NK-92 treated with Interleukin-12 subunit alpha and Interleukin-12 subunit beta, amount 100 ng/mL, for 24 hours (cell line): ENCODE results near the gene KIAA0232.

ENCODE experiments used
- DNase-seq: peaks from one replicate; lab custom pipeline; 2025; lab: John Stamatoyannopoulos, UW

The KIAA0232 gene, protein sequence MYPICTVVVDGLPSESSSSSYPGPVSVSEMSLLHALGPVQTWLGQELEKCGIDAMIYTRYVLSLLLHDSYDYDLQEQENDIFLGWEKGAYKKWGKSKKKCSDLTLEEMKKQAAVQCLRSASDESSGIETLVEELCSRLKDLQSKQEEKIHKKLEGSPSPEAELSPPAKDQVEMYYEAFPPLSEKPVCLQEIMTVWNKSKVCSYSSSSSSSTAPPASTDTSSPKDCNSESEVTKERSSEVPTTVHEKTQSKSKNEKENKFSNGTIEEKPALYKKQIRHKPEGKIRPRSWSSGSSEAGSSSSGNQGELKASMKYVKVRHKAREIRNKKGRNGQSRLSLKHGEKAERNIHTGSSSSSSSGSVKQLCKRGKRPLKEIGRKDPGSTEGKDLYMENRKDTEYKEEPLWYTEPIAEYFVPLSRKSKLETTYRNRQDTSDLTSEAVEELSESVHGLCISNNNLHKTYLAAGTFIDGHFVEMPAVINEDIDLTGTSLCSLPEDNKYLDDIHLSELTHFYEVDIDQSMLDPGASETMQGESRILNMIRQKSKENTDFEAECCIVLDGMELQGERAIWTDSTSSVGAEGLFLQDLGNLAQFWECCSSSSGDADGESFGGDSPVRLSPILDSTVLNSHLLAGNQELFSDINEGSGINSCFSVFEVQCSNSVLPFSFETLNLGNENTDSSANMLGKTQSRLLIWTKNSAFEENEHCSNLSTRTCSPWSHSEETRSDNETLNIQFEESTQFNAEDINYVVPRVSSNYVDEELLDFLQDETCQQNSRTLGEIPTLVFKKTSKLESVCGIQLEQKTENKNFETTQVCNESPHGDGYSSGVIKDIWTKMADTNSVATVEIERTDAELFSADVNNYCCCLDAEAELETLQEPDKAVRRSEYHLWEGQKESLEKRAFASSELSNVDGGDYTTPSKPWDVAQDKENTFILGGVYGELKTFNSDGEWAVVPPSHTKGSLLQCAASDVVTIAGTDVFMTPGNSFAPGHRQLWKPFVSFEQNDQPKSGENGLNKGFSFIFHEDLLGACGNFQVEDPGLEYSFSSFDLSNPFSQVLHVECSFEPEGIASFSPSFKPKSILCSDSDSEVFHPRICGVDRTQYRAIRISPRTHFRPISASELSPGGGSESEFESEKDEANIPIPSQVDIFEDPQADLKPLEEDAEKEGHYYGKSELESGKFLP (N-terminal part only)

DNA sequence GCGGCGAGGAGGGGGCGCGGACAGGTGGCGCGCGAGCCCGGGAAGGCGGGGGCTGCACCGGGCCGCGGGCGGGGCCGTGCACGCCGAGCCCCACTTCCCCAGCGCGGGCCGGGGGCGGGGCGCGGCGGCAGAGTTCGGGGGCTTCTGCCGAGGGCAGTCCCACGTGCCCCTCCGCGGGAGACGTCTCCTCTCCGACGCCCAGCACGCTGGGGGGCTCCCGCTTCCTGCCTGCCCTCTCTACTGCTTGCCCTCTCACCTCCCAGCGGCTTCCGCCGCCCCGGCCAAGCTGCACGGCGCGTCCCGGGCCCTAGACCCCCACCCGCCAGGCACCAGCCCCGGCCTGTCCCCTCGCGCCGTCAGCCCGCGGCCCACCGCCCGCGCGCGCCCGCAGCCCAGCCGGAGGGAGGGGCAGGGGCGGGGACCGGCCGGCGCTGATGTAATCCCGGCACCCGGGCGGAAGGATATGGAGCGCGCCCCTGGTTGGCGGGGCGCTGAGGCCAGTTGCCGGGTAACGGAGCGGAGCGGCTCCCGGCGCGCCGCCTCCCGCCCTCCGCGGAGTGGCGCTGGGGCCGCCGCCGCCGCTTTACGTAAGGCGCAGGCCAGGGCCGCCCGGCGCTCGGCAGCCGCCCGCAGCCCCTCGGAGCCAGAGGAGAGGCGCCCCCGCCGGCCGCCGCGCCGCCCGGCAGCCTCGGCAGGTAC is at the start of gene KIAA0232:
KIAA0232 (plus strand) TSS at position 581 of the 699 bp plus-strand sequence. CDS start 41,727 bp downstream, outside the sequence.
- DNase-seq = peak; percentile 79

DNA sequence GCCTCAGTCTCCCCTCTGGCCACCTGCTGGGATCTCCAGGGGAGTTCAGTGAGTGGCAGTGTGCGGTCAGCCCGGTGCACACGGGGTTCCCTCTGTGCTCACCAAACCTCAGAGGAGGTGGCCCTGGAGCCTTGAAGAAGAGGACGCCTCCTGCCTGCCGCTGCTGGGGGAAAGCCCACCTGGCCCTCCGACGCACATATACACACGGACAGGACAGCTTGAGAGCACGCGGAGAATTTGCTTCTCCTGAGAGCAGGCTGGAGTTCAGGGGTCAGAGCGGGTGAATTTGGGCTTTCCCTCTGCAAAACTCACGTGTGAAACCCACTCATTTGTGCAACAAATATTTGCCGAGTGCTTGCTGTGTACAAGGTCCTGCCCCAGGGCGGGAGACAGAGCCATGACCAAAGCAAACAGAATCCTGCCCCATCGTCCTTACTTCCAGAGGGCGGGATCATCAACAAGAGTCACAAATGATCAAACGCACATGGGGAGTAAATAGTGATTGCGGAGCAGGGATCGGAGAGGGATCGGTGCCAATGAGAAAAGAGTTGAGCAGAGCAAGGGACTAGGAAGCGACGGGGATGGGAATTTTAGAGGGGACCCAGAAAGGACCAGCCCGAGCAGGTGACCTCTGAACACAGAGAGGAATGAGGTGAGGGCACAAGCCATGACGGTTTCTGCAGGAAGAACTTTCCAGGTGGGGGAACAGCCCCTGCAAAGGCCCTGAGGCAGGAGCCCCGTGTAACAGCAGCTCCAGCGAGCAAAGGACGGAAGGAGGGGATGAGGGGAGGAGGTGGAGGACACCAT is 49.0 kb upstream of the KIAA0232 start:
- no peak for DNase-seq

DNA sequence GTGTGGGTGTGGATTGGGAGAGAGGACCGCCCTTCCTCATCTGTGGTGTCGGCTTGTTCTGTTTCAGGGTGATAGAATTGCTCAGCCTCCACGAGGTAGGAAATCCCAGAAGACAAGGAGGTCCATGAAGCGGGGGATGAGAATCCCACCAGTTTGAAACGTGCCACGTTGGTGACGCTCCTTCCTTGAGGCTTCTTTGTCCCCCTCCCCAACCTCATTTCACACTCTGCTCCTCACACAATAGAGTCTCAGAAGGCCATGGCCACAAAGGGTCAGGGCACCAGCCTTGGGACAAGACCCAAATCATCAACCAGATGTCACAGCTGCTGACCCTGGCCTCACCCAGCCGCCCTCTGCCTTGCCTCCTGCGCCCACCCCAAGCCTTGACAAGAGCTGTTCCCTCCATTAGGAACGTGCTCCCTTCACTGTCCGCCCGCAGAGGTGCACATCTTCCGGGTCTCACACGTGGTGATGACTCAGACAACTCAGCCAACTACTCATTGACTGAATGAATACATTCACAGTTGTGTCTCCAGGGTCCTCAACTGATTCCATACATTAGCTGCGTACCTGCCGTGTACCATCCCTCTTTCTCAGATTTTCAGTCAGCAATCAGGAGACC is 48.3 kb upstream of the KIAA0232 start:
- DNase-seq = no peak

DNA sequence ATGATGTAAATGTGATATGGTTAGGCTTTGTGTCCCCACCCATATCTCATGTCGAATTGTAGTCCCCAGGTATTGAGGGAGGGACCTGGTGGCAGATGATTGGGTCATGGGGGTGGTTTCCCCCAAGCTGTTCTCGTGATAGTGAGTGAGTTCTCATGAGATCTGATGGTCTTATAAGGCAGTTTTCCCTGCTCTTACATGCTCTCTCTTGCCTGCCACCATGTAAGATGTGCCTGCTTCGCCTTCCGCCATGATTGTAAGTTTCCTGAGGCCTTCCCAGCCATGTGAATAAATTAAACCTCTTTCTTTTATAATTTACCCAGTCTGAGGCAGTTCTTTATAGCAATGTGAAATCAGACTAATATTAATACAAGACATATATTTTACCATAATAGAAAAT is 42.6 kb upstream of the KIAA0232 start:
- DNase-seq = no peak

DNA sequence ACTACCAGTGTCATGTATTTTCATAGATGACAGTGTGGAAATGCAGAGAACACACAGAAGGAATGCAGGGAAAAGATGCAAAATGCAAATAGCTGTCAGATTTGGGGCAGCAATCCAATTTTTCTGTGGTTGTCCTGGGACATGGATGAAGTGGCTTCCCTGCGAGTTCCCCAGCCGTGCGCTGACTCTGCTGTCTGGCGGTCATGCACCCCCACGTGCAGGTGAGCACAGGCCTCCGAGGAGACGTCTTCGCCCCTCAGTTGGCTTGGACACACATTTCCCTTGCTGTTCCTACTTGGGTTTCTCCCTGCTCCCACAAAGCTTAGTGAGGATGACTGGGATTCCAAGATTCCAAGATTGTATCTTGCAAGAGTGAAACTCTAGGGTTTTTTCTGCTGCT is 42.2 kb upstream of the KIAA0232 start:
- DNase-seq = no peak

DNA sequence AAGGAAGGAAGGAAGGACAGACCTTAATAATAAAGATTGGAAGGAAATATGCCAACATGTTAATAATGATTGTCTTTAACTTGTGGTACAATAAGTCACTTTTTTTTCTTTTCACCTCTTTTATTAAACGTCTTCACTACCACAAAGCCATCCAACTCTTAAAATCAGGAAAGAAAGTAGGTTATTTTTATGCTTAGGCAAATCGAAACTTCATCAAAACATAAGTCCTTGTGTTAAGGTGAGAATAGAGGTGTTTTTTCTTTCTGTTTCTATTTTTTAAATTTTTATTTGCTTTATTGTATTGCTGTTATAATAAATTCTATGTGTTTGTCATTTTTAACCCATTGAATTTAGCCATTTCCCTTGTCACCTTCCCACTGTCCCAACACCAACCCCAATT is 40.0 kb upstream of the KIAA0232 start:
- DNase-seq = no peak

DNA sequence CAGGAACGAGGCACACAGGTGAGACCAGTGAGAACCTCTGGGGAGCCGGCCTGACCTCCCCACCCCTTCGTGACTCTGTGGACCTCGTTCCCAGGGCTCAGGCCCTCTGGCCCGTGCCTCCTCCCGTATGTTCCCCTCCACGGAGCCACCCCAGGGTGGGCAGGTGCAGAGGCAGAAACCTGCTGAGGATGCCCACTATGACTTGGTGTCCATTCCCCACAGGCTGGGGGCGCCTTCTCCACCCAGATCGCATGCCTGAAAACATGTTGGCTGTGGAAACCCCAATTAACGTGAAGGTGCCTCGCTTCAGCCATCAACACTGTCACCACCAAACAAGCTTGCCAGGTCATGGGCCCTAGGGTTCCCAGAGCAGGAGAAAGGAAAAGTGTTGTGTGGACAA is 39.5 kb upstream of the KIAA0232 start:
- no peak for DNase-seq

DNA sequence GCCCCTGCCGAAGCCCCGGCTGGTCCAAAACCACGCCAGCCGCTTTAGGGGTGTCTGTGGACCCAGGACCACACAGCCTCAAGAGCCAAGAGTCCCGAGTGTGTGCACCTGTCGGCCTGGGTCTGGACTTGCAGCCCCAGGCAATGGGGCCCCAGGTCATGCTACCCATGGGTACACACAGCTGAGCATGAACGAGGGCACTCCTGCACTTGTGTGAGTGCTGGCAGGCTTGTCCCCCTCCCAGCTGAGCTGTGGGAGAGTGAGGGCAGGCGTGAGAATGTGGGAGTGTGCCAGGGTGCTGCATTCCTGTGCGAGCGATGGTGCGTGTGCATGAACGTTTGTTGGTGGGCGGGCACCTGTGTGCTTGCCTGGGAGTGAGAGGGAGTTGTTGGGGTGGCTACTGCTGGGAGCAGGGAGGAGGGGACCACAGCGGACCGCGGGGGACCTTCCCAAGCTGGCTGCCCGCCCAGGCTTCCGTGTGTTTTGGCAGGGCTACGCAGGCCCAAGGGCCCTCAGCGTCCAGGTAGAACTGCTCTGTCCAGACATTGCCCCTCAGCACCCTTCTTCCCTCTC is 35.7 kb upstream of the KIAA0232 start:
- DNase-seq = no peak

DNA sequence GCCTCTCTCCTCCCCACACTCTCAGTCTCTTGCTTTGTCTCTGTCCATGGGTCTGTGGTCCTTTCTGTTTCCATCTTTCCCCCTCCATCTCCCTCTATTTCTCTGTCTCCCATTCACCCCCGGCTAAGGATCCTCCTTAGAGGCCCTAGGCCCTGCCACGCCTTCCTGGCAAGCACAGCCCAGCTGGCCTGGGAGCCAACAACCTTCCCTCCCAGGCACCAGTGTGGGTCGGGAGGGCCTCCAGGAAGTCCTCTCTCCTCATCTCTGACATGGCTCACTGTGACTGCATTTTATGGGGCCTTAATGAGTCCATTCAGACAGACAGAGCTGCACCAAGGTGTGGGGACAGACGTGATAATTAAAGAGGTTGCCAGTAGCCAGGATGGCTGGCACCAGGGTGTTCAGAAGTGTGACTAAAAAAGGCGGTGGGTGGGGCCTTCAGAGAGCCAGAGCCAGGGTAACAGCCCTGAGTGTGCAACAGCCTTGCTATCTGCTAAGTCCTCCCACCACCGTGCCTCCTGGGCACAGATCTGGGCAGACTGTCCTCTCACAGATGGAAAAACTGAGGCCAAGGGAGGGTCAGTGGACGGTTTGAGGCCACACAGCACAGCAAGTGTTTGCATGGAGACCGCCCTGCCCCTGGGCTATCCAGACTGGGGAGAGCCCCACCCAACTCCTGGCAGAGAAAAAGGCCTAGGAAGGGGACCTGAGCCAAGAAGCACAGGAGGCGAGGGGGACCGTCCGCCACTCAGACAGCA is 35.1 kb upstream of the KIAA0232 start:
- DNase-seq = no peak

DNA sequence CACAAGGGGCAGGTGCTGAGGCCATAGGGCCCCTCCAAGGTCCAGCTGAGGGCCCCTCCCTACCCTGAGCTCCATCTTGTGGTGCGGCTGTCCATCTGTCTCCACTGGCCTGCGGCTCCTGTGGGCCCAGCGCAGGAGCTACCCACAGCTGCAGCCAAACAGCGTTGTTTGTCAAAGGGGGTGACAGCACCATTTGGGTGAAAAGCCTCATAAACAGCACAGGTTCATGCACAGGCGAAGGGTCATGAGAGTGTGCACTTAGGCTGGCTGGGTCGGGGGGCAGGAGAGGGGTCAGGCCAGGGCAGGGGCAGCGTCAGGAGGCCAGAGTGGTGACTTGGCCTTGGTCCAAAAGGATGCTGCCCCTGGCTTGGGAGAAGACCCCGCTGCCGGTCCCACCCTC is 34.2 kb upstream of the KIAA0232 start:
- no peak for DNase-seq

DNA sequence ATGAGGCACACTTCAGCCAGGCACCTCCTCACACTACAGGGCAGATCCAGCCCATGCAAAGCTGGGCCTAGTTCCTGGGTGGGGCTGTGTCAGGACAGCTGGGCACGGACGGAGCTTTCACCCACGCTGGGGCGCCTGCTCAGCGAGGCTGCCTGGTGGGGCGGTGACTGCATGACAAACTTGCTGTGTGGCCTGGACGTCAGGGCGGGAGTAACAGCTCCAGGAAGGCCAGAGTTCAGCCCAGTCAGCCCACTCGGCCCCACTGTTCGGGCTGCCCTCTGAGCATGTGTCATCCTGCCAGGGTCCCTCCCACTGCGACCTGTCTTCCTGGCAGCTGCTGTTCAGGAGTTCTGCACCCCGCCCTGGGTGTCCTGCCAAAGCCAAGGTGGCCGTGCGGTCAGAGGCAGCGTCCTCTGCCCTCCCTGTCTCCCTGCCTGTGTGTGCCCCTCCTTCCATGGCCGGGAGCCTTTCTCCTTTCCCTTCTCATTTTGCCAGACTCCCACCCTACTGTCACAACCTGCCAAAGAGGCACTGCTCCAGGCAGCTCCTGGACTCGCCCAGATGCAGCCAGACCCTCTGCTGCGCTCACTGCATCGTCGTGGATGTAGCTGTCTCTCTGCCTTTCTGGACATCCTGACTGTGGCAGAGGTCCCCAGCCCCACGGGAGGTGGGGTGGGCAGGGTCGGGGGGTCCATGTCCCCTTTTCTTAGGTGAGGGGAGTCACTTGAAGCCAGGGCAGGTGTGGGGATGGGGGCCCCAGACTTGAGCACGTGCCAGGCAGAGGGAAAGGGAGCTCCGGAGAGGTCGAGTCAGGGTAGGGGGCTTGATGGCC is 33.0 kb upstream of the KIAA0232 start:
- no peak for DNase-seq

DNA sequence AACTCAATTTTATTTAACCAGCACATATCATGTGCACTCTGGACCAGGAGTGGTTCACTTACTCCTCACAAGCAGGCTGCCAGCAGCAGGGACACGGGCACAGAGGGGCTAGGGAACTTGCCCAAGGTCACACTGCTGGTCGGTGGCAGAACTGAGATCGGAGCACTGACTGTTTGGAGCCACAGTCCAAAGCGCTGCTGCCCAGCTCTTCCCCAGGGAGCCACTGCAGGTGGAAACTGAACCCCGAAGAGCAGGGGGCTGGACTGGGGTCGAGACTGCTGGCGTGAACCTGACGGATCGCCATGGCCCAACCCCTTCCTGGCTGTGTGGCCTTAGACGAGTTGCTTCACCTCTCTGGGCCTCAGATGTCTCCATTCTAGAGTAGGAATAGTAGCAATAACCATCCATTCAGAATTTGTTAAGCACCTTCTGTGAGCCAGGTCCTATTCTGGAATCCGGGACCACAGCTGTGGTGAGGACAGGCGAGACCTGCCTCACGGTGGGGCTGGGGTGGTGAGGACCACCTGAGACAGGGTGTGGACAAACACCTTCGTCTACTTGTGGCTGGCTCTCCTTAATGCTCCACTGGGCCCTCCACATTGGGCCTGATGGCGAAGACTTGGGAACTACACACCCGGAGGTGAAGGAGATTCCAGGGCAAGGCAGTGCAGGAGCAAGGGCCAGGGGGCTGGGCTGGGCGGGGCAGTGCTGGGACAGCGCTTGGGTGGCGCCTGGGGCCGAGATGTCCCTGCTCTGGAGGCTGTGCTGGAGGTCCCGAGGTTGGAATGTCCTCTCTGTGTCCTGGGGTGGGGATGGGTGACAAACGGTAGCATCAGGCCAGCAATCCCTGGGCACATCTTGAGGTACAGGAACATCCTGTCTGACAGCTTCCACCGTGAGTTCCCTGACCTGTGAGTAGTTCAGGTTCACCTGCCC is 32.0 kb upstream of the KIAA0232 start:
- no peak for DNase-seq

DNA sequence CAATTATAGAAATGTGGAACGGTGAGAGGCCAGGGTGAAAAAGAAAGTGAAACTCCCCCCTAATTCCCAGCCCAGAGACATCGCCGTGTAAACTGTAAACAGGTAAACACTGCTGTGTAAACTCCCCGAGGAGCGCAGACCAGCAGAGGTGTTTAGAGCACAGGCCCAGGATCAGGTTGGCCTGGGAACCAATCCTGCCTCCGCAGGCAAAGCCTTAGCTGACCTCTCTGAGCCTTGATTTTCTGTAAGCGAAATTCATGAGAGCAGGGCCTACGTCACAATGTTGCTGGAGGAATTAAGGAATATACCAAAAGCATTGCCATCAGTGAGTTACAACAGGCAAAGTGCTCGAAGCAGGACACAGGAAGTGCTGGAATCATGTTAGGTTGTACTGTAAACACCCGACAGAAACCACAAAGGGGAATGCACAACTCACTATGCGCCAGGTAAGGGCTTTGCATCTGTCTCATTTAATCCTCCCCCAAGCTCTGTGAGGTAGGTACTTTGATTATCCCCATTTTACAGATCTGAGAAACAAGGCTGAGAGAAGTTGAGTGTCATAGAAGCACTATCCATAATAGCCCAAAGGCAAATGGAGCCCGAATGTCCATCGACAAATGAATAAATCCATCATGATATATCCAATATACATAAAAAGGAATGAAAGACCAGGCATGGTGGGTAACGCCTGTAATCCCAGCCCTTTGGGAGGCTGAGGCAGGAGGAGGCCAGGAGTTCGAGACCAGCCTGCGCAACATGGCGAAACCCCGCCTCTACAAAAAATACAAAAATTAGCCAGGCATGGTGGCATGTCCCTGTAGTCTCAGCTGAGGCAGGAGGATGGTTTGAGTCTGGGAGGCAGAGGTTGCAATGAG is 30.7 kb upstream of the KIAA0232 start:
- no peak for DNase-seq

DNA sequence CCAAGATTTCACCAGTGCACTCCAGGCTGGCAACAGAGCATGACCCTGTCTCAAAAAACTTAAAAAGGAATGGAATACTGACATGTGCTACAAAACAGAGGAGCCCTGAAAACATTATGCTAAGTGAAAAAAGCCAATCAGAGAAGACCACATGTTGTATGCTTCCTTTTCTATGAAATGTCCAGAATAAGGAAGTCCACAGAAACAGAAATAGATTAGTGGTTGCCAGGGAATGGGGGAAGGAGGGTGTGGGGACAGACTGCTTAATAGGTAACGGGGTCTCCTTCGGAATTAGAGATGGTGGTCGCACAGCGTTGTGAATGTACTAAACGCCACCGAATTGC is 30.1 kb upstream of the KIAA0232 start:
- no peak for DNase-seq

DNA sequence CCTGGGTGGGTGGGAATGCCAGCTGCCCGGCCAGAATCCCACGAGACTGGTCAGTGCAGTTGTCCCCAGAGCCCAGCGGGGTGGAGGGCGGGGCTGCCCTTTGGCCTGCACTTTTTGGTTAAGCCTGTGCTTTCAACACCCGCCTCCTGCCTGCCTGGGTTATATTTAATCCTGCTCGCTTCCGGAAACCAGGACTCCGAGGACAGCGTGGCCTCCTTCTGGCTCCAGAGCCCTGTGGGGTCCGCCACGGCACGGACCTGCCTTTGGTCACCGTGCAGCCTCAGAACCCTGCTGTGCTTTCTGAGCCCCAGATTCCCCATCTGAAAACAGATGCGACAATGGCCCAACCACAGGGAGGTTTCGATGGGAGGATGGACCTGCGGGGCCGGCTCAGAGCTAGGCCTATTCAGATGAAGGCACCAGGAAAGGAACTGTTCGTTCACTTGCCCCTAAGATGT is 29.4 kb upstream of the KIAA0232 start:
- no peak for DNase-seq

DNA sequence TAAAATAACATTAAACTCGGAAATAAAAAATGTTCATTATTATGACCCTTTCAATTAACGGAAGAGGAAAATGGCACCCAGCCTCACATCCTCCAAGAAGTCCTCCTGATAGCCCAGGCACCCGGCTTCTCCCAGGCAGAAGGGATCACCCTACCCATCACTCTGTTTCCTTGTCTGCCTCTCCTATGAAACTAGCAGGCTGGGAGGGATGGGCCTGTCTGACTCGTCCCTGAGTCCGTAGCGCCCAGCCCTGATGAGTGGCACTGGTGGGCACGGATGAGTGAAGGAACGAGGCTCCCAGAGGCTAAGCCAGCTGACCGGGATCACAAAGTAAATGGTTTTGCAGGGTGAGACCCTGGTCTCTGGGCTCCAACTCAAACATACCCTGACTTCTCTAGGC is 28.6 kb upstream of the KIAA0232 start:
- DNase-seq = no peak
